Osteocyte (in vitro differentiated cells): Measurements from ENCODE around the gene EYA2. TPM values are rescaled to one million over a fixed set of nuclear protein-coding genes. Genes with fewer than 3 reads are reported as not detected.
A peak's percentile ranks its signal among the peaks of the same experiment; 100 is the strongest.

ENCODE experiments used
- DNase-seq: peaks from one replicate; pipeline ENCODE4 v3.0.0; 2021; ENCODE audit warnings: mixed read lengths; ENCODE audit not compliant: unreplicated experiment; ENCODE audit errors: extremely low spot score
- H3K27ac Mint-ChIP-seq: one replicate; pipeline ENCODE4 v1.8.0; 2021; ENCODE audit warnings: mild to moderate bottlenecking, mixed read lengths; ENCODE audit not compliant: unreplicated experiment
- H3K27me3 Mint-ChIP-seq: one replicate; pipeline ENCODE4 v1.8.0; 2021; ENCODE audit warnings: mixed read lengths; ENCODE audit not compliant: unreplicated experiment
- H3K36me3 Mint-ChIP-seq: one replicate; pipeline ENCODE4 v1.8.0; 2021; ENCODE audit warnings: mixed read lengths; ENCODE audit not compliant: unreplicated experiment
- H3K4me1 Mint-ChIP-seq: one replicate; pipeline ENCODE4 v1.8.0; 2021; ENCODE audit warnings: mixed read lengths; ENCODE audit not compliant: unreplicated experiment
- H3K4me3 Mint-ChIP-seq: one replicate; pipeline ENCODE4 v1.8.0; 2021; ENCODE audit warnings: mild to moderate bottlenecking, moderate library complexity, mixed read lengths; ENCODE audit not compliant: unreplicated experiment
- H3K9me3 Mint-ChIP-seq: one replicate; pipeline ENCODE4 v1.8.0; 2021; ENCODE audit warnings: mixed read lengths; ENCODE audit not compliant: unreplicated experiment
- total RNA-seq: library from RNA; stranded (reverse); gene quantifications from 2 replicates; pipeline ENCODE4 v1.2.1, GENCODE V29; 2021
- TF ChIP-seq, protein P1 (sequence below): fragments of 200-600 bp; sonication (generic); IDR thresholded peaks from 2 replicates; pipeline ENCODE4 v1.5.0; 2021; ENCODE audit warnings: antibody characterized with exemption, mild to moderate bottlenecking, moderate library complexity

EYA2 gene
- total RNA-seq, 1 donor from 2014 or later = not detected

DNA sequence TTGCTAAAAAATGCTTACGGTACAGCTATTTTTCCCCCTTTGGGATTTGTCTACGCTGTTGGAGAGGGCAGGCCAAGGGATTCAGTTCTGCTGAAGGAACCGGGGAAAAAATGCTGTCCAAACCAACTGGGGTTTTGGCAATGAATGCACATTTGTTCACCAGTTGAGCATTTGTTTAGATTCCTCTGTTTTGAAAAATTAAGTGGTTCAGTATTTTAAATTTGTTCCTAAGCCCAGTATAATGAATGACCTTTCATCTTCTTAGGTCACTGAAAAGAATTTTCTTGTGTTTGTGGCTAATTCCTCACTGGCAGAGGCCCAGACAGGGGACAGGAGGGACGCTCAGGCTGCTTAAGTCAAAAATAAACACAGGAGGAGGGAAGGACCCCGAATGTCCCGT lies 10.8 kb upstream of the EYA2 start:
- Mint-ChIP-seq H3K9me3 (no peaks in the 10 kb centered on the region), H3K4me3 (no peak overlapping the region), H3K27ac (no peak overlapping the region), H3K36me3 (no peaks in the 10 kb centered on the region), H3K27me3 (peaks cover 54% of the 10 kb centered on the region), H3K4me1 (no peaks in the 10 kb centered on the region)
- TF ChIP-seq, protein P1, sequence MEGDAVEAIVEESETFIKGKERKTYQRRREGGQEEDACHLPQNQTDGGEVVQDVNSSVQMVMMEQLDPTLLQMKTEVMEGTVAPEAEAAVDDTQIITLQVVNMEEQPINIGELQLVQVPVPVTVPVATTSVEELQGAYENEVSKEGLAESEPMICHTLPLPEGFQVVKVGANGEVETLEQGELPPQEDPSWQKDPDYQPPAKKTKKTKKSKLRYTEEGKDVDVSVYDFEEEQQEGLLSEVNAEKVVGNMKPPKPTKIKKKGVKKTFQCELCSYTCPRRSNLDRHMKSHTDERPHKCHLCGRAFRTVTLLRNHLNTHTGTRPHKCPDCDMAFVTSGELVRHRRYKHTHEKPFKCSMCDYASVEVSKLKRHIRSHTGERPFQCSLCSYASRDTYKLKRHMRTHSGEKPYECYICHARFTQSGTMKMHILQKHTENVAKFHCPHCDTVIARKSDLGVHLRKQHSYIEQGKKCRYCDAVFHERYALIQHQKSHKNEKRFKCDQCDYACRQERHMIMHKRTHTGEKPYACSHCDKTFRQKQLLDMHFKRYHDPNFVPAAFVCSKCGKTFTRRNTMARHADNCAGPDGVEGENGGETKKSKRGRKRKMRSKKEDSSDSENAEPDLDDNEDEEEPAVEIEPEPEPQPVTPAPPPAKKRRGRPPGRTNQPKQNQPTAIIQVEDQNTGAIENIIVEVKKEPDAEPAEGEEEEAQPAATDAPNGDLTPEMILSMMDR = no peak
- DNase-seq = no peak

DNA sequence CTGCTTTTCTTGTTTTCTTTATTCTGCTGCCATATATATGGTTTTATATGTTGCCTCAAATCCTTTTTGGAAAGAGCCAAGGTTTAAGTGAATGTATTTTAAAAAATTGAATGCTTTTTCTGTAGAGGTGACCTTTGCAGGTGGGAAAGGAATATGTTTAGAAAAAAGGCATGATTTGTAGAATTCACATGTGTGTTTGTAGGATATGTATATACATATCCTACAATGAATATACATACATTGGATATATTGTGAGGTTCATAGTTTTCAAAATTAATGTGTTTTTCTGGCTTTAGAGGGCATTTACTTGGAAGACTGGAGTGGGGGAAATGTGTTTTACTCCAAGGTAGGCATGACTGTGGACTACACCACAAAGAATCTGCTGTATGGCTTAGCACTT lies 4.0 kb upstream of the EYA2 start:
- TF ChIP-seq, protein P1 = no peak
- Mint-ChIP-seq H3K4me1 (peaks cover 8% of the 10 kb centered on the region), H3K27me3 (peaks cover 69% of the 10 kb centered on the region), H3K4me3 (no peak overlapping the region), H3K27ac (no peak overlapping the region), H3K9me3 (peaks cover 5% of the 10 kb centered on the region), H3K36me3 (no peaks in the 10 kb centered on the region)
- DNase-seq = no peak

DNA sequence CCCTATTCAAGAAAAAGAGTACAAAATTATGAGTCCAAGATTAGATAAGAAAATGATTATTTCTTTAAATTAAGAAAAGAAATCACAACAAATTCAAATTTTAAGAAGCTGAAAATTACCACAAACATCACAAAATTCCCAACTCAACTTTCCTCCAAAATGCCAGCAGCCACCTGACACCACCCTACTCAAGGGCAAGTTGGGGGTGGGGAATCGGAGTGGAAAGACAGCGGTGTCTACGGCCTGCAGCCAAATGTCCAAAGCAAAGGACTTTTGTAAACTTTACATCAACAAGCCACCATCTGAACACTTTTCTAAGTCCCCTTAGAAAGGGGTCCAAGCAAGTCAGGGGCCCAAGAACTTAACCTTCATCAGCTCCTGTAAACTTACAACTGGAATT lies 1.6 kb upstream of the EYA2 start:
- no peak overlapping the region for H3K27ac Mint-ChIP-seq
- peaks cover 5% of the 10 kb centered on the region for H3K9me3 Mint-ChIP-seq
- TF ChIP-seq, protein P1 = no peak
- no peaks in the 10 kb centered on the region for H3K36me3 Mint-ChIP-seq
- H3K4me3 Mint-ChIP-seq = no peak overlapping the region
- peak; percentile 32 for DNase-seq
- H3K27me3 Mint-ChIP-seq = peaks cover 77% of the 10 kb centered on the region
- peaks cover 10% of the 10 kb centered on the region for H3K4me1 Mint-ChIP-seq

DNA sequence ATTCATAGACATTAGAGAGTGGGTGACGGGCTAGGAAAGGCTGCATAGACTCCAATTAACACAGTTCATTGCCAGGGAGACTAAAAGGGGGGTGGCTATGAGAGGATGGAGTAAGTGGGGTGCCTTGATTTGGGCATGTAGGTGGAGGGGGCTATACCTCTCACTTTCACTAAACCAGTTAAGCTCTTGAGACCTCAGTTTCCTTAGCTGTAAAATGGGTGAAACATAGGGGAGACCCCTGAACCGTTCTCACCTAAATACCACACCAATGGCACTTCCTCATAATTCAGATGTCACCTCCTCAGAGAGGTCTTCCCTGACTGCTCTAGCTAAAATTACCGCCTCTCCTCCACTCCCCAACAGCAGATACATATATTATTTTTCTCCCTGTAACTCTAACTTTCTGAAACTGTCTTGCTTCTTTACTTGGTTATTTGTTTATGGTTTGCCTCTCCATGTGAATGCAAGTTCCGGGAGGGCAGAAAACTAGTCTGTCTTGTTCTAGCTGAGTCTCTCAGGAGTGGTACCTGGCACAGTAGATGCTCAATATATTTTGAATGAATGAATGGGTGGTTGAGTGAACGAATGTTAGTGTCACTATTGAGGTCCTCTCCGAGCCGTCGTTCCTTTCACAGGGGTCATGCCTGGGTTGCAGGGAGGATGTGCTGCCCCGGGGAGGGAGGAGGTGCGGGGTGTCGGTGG lies 615 bp upstream of the EYA2 start:
- DNase-seq = no peak
- Mint-ChIP-seq H3K27me3 (peaks cover 77% of the 10 kb centered on the region), H3K4me3 (no peak overlapping the region)

More for the DNA sequence above, 615 bp upstream of the EYA2 start:
- Mint-ChIP-seq H3K36me3 (no peaks in the 10 kb centered on the region), H3K9me3 (peaks cover 5% of the 10 kb centered on the region), H3K27ac (no peak overlapping the region), H3K4me1 (peaks cover 10% of the 10 kb centered on the region)
- TF ChIP-seq, protein P1 = no peak
